ENCODE results near the gene P2RY13. TPM values are rescaled to one million over a fixed set of nuclear protein-coding genes. Genes with fewer than 3 reads are reported as not detected.

The P2RY13 gene
- polyA plus RNA-seq, 4 donors: 0.63 to 4.8 (median 1.9) TPM; not detected in 1

DNA sequence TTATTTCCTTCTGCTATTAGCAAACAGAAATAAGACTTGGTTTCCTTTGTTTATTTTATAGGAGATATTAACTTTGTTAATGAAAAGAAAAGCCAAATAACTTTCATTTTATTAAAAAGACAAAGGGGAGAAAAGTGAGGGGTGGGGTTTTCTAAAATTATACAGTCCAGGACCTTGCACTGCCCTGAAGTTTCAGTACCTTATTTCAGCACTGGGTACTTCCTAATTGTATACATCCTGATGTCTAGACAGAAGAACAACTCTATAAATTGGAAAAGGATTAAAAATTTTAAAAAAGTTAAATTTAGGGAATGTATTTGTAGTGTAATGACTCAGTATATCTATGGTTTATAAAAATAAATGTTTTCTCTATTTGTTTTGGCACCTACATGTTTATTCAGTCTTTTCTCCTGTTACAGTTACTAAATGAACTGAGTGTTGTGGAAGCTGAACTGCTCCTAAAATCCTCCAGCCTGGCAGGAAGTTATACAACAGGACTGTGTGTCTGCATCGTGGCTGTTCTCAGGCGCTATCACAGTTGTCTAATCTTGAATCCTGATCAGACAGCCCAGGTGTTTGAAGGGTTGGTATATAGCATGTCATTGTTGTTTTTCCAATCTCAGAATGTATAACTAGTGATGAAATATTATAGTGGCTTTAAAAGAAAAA, 27.6 kb upstream of the P2RY13 start:
- Histone ChIP-seq H3K9me3 (ENCODE audit: control insufficient read depth in 2 of 2, insufficient read depth in 1 of 2, low read depth in 1 of 2, low read length in 1 of 2) (no peaks in the 10 kb centered on the region), H3K27me3 (ENCODE audit: control insufficient read depth in 3 of 3, insufficient read depth in 3 of 3, low read length in 3 of 3) (no peaks in the 10 kb centered on the region), H3K36me3 (ENCODE audit: control insufficient read depth in 3 of 3, insufficient read depth in 2 of 3, low read depth in 1 of 3, low read length in 3 of 3) (peaks cover 0 to 3% (median 0%) of the 10 kb centered on the region in 3 donors), H3K27ac (ENCODE audit: low read depth in 1 of 3, low read length in 2 of 3) (no peak overlapping the region), H3K4me3 (ENCODE audit: low read depth in 1 of 3, low read length in 3 of 3) (no peak overlapping the region), H3K4me1 (ENCODE audit: control insufficient read depth in 3 of 3, insufficient read depth in 2 of 3, low read depth in 1 of 3, low read length in 2 of 3) (no peaks in the 10 kb centered on the region)
- no peak for DNase-seq
- FAIRE-seq: no peak
- WGBS, 3 donors: 22 to 44% (median 41%) methylated on average over 2 of the region's 2 CpGs

DNA sequence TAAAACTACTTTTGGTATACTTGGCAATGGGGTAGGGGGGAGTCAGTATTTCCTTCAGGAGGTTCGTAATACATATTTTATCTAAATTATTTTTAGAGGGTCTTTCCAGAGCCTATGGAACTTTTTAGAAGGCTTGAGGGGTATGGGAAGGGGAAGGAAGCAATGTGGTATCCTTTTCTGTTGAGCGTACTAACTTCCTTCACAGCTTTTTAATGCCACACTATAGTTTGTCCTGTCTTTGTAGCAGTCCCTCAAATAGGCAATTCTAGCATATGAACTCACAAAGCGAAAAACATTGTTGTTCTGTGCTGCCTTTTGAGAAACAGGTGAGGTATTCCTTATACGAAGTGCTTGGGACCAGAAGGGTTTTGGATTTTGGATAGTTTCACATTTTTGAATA, 22.3 kb upstream of the P2RY13 start:
- no peak for FAIRE-seq
- no peaks in the 10 kb centered on the region for H3K4me1 ChIP-seq (ENCODE audit: control insufficient read depth in 3 of 3, insufficient read depth in 2 of 3, low read depth in 1 of 3, low read length in 2 of 3)
- no peak overlapping the region for H3K4me3 ChIP-seq (ENCODE audit: low read depth in 1 of 3, low read length in 3 of 3)
- H3K9me3 ChIP-seq (ENCODE audit: control insufficient read depth in 2 of 2, insufficient read depth in 1 of 2, low read depth in 1 of 2, low read length in 1 of 2): no peaks in the 10 kb centered on the region
- peaks cover 0 to 3% (median 0%) of the 10 kb centered on the region in 3 donors for H3K36me3 ChIP-seq (ENCODE audit: control insufficient read depth in 3 of 3, insufficient read depth in 2 of 3, low read depth in 1 of 3, low read length in 3 of 3)
- H3K27ac ChIP-seq (ENCODE audit: low read depth in 1 of 3, low read length in 2 of 3): no peak overlapping the region
- DNase-seq: no peak
- H3K27me3 ChIP-seq (ENCODE audit: control insufficient read depth in 3 of 3, insufficient read depth in 3 of 3, low read length in 3 of 3): no peaks in the 10 kb centered on the region
- WGBS, 3 donors: 74 to 94% (median 85%) methylated on average over 4 of the region's 4 CpGs

DNA sequence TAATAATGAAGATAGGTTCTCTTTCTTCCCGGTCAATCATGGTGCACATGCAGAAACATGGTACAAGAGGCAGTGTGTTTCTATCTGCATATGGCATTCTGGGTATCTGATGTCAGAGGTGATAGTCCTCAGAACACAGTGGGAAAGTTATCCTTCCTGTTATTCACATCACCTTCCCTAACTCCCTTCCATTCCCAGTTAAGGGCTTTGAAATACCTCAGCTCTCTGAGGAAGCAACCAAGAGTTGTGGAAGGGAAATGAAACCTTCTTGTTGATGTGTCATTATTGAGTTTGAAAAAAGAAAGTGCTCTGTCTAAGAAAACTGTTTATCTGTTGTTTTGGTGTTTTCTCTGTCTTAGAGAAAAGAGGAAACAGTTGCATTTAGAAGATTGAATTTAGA, 21.9 kb upstream of the P2RY13 start:
- FAIRE-seq (no peak), DNase-seq (no peak)
- no peaks in the 10 kb centered on the region for H3K9me3 ChIP-seq (ENCODE audit: control insufficient read depth in 2 of 2, insufficient read depth in 1 of 2, low read depth in 1 of 2, low read length in 1 of 2)
- no peak overlapping the region for H3K27ac ChIP-seq (ENCODE audit: low read depth in 1 of 3, low read length in 2 of 3)
- 93 to 97% (median 94%) methylated on average over 1 of the region's 1 CpG for WGBS, 3 donors
- H3K36me3 ChIP-seq (ENCODE audit: control insufficient read depth in 3 of 3, insufficient read depth in 2 of 3, low read depth in 1 of 3, low read length in 3 of 3): peaks cover 0 to 3% (median 0%) of the 10 kb centered on the region in 3 donors
- no peak overlapping the region for H3K4me3 ChIP-seq (ENCODE audit: low read depth in 1 of 3, low read length in 3 of 3)
- no peaks in the 10 kb centered on the region for H3K4me1 ChIP-seq (ENCODE audit: control insufficient read depth in 3 of 3, insufficient read depth in 2 of 3, low read depth in 1 of 3, low read length in 2 of 3)
- no peaks in the 10 kb centered on the region for H3K27me3 ChIP-seq (ENCODE audit: control insufficient read depth in 3 of 3, insufficient read depth in 3 of 3, low read length in 3 of 3)

DNA sequence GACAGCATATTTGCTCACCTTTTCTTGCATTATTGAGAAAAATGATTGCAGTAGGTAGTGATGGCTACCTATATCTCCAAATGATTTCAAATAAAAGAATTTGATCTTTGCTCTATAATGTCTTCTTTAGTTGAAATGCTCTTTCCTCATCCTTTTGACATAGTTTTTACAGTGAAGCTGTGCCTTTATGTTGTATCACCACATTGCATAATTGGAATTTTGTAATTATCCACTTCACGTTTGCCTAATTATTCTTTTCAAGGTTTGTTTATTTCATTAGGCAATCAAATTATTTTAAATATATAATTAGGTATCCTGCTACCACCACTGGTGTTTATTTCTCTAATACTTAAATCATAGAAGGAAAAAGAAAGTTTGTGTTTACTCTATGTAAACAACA, 21.3 kb upstream of the P2RY13 start:
- Histone ChIP-seq H3K9me3 (ENCODE audit: control insufficient read depth in 2 of 2, insufficient read depth in 1 of 2, low read depth in 1 of 2, low read length in 1 of 2) (no peaks in the 10 kb centered on the region), H3K27ac (ENCODE audit: low read depth in 1 of 3, low read length in 2 of 3) (no peak overlapping the region), H3K4me3 (ENCODE audit: low read depth in 1 of 3, low read length in 3 of 3) (no peak overlapping the region), H3K4me1 (ENCODE audit: control insufficient read depth in 3 of 3, insufficient read depth in 2 of 3, low read depth in 1 of 3, low read length in 2 of 3) (no peaks in the 10 kb centered on the region), H3K27me3 (ENCODE audit: control insufficient read depth in 3 of 3, insufficient read depth in 3 of 3, low read length in 3 of 3) (no peaks in the 10 kb centered on the region), H3K36me3 (ENCODE audit: control insufficient read depth in 3 of 3, insufficient read depth in 2 of 3, low read depth in 1 of 3, low read length in 3 of 3) (no peaks in the 10 kb centered on the region)
- DNase-seq (no peak), FAIRE-seq (no peak)
- 69 to 89% (median 82%) methylated on average over 1 of the region's 1 CpG for WGBS, 3 donors

DNA sequence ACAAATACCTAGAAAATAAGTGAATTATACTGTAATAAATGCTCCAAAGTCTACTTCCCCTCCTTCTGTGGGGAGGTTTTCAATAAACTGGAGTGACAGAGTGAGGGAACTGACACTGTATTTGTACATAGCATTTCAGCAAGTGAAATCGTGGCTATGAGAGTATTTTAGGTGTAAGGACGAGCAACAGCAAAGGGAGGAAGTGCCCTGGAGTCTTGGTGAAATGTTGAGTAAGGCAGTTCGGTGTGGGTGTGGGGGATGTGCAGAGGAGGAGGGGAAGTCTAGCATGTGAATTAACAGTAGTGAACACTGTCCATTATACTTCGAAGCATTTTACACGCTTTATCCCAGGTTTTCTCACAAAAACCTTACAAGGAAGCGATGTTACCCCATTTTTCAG, 18.1 kb upstream of the P2RY13 start:
- no peaks in the 10 kb centered on the region for H3K9me3 ChIP-seq (ENCODE audit: control insufficient read depth in 2 of 2, insufficient read depth in 1 of 2, low read depth in 1 of 2, low read length in 1 of 2)
- 74 to 88% (median 76%) methylated on average over 6 of the region's 6 CpGs for WGBS, 3 donors
- no peak overlapping the region for H3K4me3 ChIP-seq (ENCODE audit: low read depth in 1 of 3, low read length in 3 of 3)
- H3K36me3 ChIP-seq (ENCODE audit: control insufficient read depth in 3 of 3, insufficient read depth in 2 of 3, low read depth in 1 of 3, low read length in 3 of 3): no peaks in the 10 kb centered on the region
- no peak for FAIRE-seq
- no peaks in the 10 kb centered on the region for H3K4me1 ChIP-seq (ENCODE audit: control insufficient read depth in 3 of 3, insufficient read depth in 2 of 3, low read depth in 1 of 3, low read length in 2 of 3)
- no peak for DNase-seq
- no peak overlapping the region for H3K27ac ChIP-seq (ENCODE audit: low read depth in 1 of 3, low read length in 2 of 3)
- H3K27me3 ChIP-seq (ENCODE audit: control insufficient read depth in 3 of 3, insufficient read depth in 3 of 3, low read length in 3 of 3): no peaks in the 10 kb centered on the region

DNA sequence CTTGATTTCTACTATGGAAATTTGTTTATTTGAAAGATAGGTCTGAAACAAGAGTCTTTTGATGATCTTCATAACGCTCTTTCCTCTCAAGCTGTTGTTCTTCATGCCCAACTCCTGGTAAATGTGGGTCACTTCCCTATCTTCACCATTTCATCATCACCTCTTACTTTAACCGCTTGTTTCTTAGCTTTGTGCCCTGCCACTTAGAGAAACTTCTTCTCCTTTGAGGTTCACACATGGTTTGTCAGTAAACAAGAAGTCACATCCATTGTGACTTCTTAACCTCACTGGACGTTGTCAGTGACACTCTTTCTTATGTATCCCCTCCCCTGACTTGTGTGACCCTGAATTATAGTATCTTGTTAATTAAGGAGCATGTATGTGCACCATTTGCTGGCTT, 16.9 kb upstream of the P2RY13 start:
- WGBS, 3 donors: 72 to 77% (median 75%) methylated on average over 3 of the region's 3 CpGs
- Histone ChIP-seq H3K4me1 (ENCODE audit: control insufficient read depth in 3 of 3, insufficient read depth in 2 of 3, low read depth in 1 of 3, low read length in 2 of 3) (no peaks in the 10 kb centered on the region), H3K27me3 (ENCODE audit: control insufficient read depth in 3 of 3, insufficient read depth in 3 of 3, low read length in 3 of 3) (no peaks in the 10 kb centered on the region), H3K27ac (ENCODE audit: low read depth in 1 of 3, low read length in 2 of 3) (no peak overlapping the region), H3K4me3 (ENCODE audit: low read depth in 1 of 3, low read length in 3 of 3) (no peak overlapping the region), H3K36me3 (ENCODE audit: control insufficient read depth in 3 of 3, insufficient read depth in 2 of 3, low read depth in 1 of 3, low read length in 3 of 3) (no peaks in the 10 kb centered on the region), H3K9me3 (ENCODE audit: control insufficient read depth in 2 of 2, insufficient read depth in 1 of 2, low read depth in 1 of 2, low read length in 1 of 2) (no peaks in the 10 kb centered on the region)
- FAIRE-seq (no peak), DNase-seq (no peak)

DNA sequence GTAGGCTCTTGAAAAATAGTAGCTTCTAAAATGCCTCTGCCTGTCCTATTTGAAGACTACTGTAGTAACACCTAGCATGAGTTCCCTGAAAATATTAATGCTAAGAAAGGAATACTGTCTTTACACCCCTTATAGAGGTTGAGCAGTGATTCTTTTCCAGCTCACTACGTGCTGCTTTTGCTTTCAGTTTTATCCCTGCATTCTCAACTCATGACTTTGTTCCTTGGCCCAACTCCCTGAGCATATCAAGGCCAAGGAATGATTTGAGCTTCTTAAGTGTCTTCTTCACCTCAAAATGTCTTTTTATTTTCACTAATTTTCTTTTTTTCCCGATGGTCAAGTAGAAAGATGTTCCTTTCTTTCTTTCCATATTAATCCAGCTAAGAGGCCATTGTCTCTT, 16.5 kb upstream of the P2RY13 start:
- no peak for FAIRE-seq
- DNase-seq: peak; percentile 36 to 44

DNA sequence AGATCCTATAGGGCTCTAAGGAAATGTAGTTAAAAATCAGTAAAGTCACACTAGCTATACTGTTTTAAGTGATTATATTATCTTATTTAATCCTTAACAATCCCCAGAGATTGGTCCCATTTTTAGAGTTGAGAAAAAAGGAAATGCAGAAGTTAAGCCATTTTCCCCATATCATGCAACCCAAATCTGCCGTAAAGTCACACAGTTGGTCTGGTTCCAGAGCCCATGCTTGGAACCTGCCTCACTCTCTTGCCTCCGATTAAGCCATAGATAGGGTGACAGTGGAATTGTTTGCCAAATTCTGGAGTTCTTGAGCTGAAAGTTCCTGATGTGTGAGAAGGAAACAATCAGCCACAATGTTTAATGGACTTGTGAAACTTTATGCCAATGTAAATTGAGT, 2.3 kb upstream of the P2RY13 start:
- Histone ChIP-seq H3K9me3 (ENCODE audit: control insufficient read depth in 2 of 2, insufficient read depth in 1 of 2, low read depth in 1 of 2, low read length in 1 of 2) (no peaks in the 10 kb centered on the region), H3K27me3 (ENCODE audit: control insufficient read depth in 3 of 3, insufficient read depth in 3 of 3, low read length in 3 of 3) (no peaks in the 10 kb centered on the region), H3K4me1 (ENCODE audit: control insufficient read depth in 3 of 3, insufficient read depth in 2 of 3, low read depth in 1 of 3, low read length in 2 of 3) (no peaks in the 10 kb centered on the region), H3K4me3 (ENCODE audit: low read depth in 1 of 3, low read length in 3 of 3) (no peak overlapping the region), H3K36me3 (ENCODE audit: control insufficient read depth in 3 of 3, insufficient read depth in 2 of 3, low read depth in 1 of 3, low read length in 3 of 3) (no peaks in the 10 kb centered on the region), H3K27ac (ENCODE audit: low read depth in 1 of 3, low read length in 2 of 3) (no peak overlapping the region)
- no peak for DNase-seq
- 88 to 89% (median 89%) methylated on average over 2 of the region's 2 CpGs for WGBS, 3 donors
- FAIRE-seq: no peak

More for the DNA sequence above, 16.5 kb upstream of the P2RY13 start:
- WGBS, 3 donors: 37 to 51% (median 42%) methylated on average over 2 of the region's 2 CpGs
- H3K9me3 ChIP-seq (ENCODE audit: control insufficient read depth in 2 of 2, insufficient read depth in 1 of 2, low read depth in 1 of 2, low read length in 1 of 2): no peaks in the 10 kb centered on the region
- no peak overlapping the region for H3K27ac ChIP-seq (ENCODE audit: low read depth in 1 of 3, low read length in 2 of 3)
- H3K4me3 ChIP-seq (ENCODE audit: low read depth in 1 of 3, low read length in 3 of 3): no peak overlapping the region
- H3K36me3 ChIP-seq (ENCODE audit: control insufficient read depth in 3 of 3, insufficient read depth in 2 of 3, low read depth in 1 of 3, low read length in 3 of 3): no peaks in the 10 kb centered on the region
- H3K27me3 ChIP-seq (ENCODE audit: control insufficient read depth in 3 of 3, insufficient read depth in 3 of 3, low read length in 3 of 3): no peaks in the 10 kb centered on the region
- no peaks in the 10 kb centered on the region for H3K4me1 ChIP-seq (ENCODE audit: control insufficient read depth in 3 of 3, insufficient read depth in 2 of 3, low read depth in 1 of 3, low read length in 2 of 3)

DNA sequence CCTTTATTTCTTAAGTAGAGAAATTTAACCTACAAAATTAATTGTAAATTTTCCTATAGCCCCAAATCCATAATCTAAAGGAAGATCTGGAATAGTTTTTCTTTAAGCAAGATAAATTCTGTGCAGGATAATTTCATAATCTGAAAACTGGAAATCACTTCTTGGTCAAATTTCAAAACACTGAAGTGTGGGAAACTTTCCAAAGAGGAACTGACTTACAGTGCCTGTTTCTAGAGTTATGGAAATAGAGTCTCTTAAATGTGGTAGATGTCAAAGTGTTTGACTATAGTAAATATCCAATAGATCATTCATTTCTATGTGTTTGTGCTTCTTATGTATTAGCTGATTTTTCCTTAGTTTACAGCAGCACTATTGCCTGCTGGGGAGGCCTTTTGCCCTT, 1.6 kb upstream of the P2RY13 start:
- no peak overlapping the region for H3K4me3 ChIP-seq (ENCODE audit: low read depth in 1 of 3, low read length in 3 of 3)
- FAIRE-seq: no peak
- H3K27ac ChIP-seq (ENCODE audit: low read depth in 1 of 3, low read length in 2 of 3): no peak overlapping the region

More for the DNA sequence above, 1.6 kb upstream of the P2RY13 start:
- Histone ChIP-seq H3K9me3 (ENCODE audit: control insufficient read depth in 2 of 2, insufficient read depth in 1 of 2, low read depth in 1 of 2, low read length in 1 of 2) (no peaks in the 10 kb centered on the region), H3K27me3 (ENCODE audit: control insufficient read depth in 3 of 3, insufficient read depth in 3 of 3, low read length in 3 of 3) (no peaks in the 10 kb centered on the region), H3K4me1 (ENCODE audit: control insufficient read depth in 3 of 3, insufficient read depth in 2 of 3, low read depth in 1 of 3, low read length in 2 of 3) (no peaks in the 10 kb centered on the region), H3K36me3 (ENCODE audit: control insufficient read depth in 3 of 3, insufficient read depth in 2 of 3, low read depth in 1 of 3, low read length in 3 of 3) (no peaks in the 10 kb centered on the region)
- no peak for DNase-seq

Measured in small intestine (tissue), 7 donors.